Measurements from ENCODE around the gene BRD1.

GRCh38 chr22:49793296-49793695 is 34.4 kb downstream of the BRD1 start:
- TF ChIP-seq CEBPB (IDR thresholded peaks at IDR 0.05; ENCODE audit: low read depth), result no peak
- TF ChIP-seq JUND (IDR thresholded peaks at IDR 0.05), result no peak
- TF ChIP-seq, protein P1, sequence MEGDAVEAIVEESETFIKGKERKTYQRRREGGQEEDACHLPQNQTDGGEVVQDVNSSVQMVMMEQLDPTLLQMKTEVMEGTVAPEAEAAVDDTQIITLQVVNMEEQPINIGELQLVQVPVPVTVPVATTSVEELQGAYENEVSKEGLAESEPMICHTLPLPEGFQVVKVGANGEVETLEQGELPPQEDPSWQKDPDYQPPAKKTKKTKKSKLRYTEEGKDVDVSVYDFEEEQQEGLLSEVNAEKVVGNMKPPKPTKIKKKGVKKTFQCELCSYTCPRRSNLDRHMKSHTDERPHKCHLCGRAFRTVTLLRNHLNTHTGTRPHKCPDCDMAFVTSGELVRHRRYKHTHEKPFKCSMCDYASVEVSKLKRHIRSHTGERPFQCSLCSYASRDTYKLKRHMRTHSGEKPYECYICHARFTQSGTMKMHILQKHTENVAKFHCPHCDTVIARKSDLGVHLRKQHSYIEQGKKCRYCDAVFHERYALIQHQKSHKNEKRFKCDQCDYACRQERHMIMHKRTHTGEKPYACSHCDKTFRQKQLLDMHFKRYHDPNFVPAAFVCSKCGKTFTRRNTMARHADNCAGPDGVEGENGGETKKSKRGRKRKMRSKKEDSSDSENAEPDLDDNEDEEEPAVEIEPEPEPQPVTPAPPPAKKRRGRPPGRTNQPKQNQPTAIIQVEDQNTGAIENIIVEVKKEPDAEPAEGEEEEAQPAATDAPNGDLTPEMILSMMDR (IDR thresholded peaks at IDR 0.05 in 2 of 3, conservative IDR thresholded peaks at IDR 0.05 in 1 of 3; ENCODE audit: borderline replicate concordance in 1 of 3, insufficient read depth in 1 of 3, low read depth in 2 of 3, low read length in 2 of 3), result no peak
- TF ChIP-seq CBX3 (IDR thresholded peaks at IDR 0.05; ENCODE audit: low read depth), result no peak
- no peak for TF ChIP-seq EZH2 (IDR thresholded peaks at IDR 0.05)
- TF ChIP-seq ZBTB33 (IDR thresholded peaks at IDR 0.05; ENCODE audit: extremely low read depth, insufficient replicate concordance, low read length), result no peak
- TF ChIP-seq ZNF274 (IDR thresholded peaks at IDR 0.05; ENCODE audit: low read depth, low read length), result no peak
